HL-60 (cell line): ENCODE measurements around the gene OBI1.

ENCODE experiments used
- DNase-seq, 2 experiments: peaks; one replicate each; pipeline ENCODE4 v3.0.0-alpha.2; 2010 to 2020; ENCODE audit warnings: low read depth in 1 of 2, low spot score in 1 of 2
- H3K27ac ChIP-seq: fragments of 250-450 bp; sonication (Bioruptor Pico); replicated peaks from 2 replicates; pipeline ENCODE4 v1.5.1; 2020; ENCODE audit warnings: mild to moderate bottlenecking, moderate library complexity
- H3K27me3 ChIP-seq: fragments of 250-450 bp; sonication (Bioruptor Pico); 2 replicates; pipeline ENCODE4 v1.5.1; 2021; ENCODE audit warnings: mild to moderate bottlenecking, moderate library complexity; ENCODE audit not compliant: insufficient read depth, poor library complexity, severe bottlenecking
- H3K4me3 ChIP-seq: replicated peaks from 2 replicates; pipeline ENCODE4 v1.5.1; 2011; ENCODE audit warnings: mild to moderate bottlenecking, control low read depth, low read length; ENCODE audit not compliant: insufficient read depth
- GABPA ChIP-seq: IDR thresholded peaks from 2 replicates; pipeline ENCODE4 v1.6.1; 2012; ENCODE audit warnings: low read depth
- POLR2AphosphoS5 ChIP-seq: IDR thresholded peaks from 2 replicates; pipeline ENCODE4 v1.6.1; 2012; ENCODE audit warnings: low read depth
- REST ChIP-seq: IDR thresholded peaks from 2 replicates; pipeline ENCODE4 v1.6.1; 2012; ENCODE audit warnings: low read depth; ENCODE audit not compliant: insufficient replicate concordance
- SPI1 ChIP-seq: IDR thresholded peaks from 2 replicates; pipeline ENCODE4 v1.6.1; 2012; ENCODE audit warnings: low read depth, mild to moderate bottlenecking, borderline replicate concordance
- TF ChIP-seq, protein P1 (sequence below): IDR thresholded peaks from one replicate; pipeline ENCODE4 v1.5.1; 2011; ENCODE audit warnings: low read length, control low read depth, inconsistent platforms; ENCODE audit not compliant: insufficient read depth

Gene OBI1

GRCh38 chr13:78689011-78689410 is 30.1 kb upstream of the OBI1 start:
- no peak overlapping the region for H3K4me3 ChIP-seq
- no peak for DNase-seq
- TF ChIP-seq GABPA = no peak
- TF ChIP-seq, protein P1, sequence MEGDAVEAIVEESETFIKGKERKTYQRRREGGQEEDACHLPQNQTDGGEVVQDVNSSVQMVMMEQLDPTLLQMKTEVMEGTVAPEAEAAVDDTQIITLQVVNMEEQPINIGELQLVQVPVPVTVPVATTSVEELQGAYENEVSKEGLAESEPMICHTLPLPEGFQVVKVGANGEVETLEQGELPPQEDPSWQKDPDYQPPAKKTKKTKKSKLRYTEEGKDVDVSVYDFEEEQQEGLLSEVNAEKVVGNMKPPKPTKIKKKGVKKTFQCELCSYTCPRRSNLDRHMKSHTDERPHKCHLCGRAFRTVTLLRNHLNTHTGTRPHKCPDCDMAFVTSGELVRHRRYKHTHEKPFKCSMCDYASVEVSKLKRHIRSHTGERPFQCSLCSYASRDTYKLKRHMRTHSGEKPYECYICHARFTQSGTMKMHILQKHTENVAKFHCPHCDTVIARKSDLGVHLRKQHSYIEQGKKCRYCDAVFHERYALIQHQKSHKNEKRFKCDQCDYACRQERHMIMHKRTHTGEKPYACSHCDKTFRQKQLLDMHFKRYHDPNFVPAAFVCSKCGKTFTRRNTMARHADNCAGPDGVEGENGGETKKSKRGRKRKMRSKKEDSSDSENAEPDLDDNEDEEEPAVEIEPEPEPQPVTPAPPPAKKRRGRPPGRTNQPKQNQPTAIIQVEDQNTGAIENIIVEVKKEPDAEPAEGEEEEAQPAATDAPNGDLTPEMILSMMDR = no peak
- no peak overlapping the region for H3K27ac ChIP-seq
- no peaks in the 10 kb centered on the region for H3K27me3 ChIP-seq

- Histone ChIP-seq H3K27me3 (peaks cover 4% of the 10 kb centered on the region), H3K4me3 (no peak overlapping the region), H3K27ac (no peak overlapping the region)
- TF ChIP-seq REST (no peak), GABPA (no peak), SPI1 (no peak), POLR2AphosphoS5 (no peak)
- TF ChIP-seq, protein P1 = no peak
- DNase-seq = no peak
Observed at GRCh38 chr13:78686461-78686860, 27.5 kb upstream of the OBI1 start.

GRCh38 chr13:78680576-78681350 is 21.8 kb upstream of the OBI1 start:
- DNase-seq = no peak
- Histone ChIP-seq H3K4me3 (no peak overlapping the region), H3K27ac (no peak overlapping the region), H3K27me3 (peaks cover 6% of the 10 kb centered on the region)
- TF ChIP-seq REST = no peak
- TF ChIP-seq, protein P1 = no peak
- no peak for TF ChIP-seq POLR2AphosphoS5
- TF ChIP-seq GABPA = no peak
- no peak for TF ChIP-seq SPI1

- no peak for DNase-seq
- Histone ChIP-seq H3K27me3 (peaks cover 6% of the 10 kb centered on the region), H3K27ac (no peak overlapping the region), H3K4me3 (no peak overlapping the region)
- TF ChIP-seq, protein P1 = no peak
- TF ChIP-seq REST (no peak), POLR2AphosphoS5 (no peak), SPI1 (no peak), GABPA (no peak)
Observed at GRCh38 chr13:78680115-78680561, 21.2 kb upstream of the OBI1 start.
